Erythroblast (primary cell): ENCODE data around the gene ZIC1.

Source experiments
- GATA1 ChIP-seq: IDR thresholded peaks from 2 replicates; pipeline ENCODE4 v1.6.1; 2011; ENCODE audit warnings: low read depth, mild to moderate bottlenecking, control low read depth, low read length, moderate library complexity
- POLR2A ChIP-seq: IDR thresholded peaks from 2 replicates; pipeline ENCODE4 v1.6.1; 2011; ENCODE audit warnings: mild to moderate bottlenecking, low read length

- no peak for TF ChIP-seq POLR2A
- TF ChIP-seq GATA1 = no peak
These were observed 17.2 kb upstream of the ZIC1 start for GRCh38 chr3:147391781-147392624.
